Umbilical cord (tissue), 1 donor: ENCODE results near the gene KIAA1958. TPM values are rescaled to one million over a fixed set of nuclear protein-coding genes. Genes with fewer than 3 reads are reported as not detected.

Experiments
- total RNA-seq: library from RNA; depleted of rRNA; stranded (reverse); fragments of >200 nt; gene quantifications from one replicate; pipeline ENCODE4 v1.2.3, GENCODE V29; 2014; ENCODE audit warnings: low replicate concordance; ENCODE audit not compliant: insufficient read depth

Gene KIAA1958
- total RNA-seq, 1 donor from 2014 or later = 2.6 TPM

Other genes with a start within 250 kb of the KIAA1958 start
- gene PTBP3, start 153.2 kb upstream of the KIAA1958 start, total RNA-seq = 47.2 TPM
- gene HSDL2, start 106.7 kb upstream of the KIAA1958 start, total RNA-seq = 18.3 TPM
- gene INIP, start 231.3 kb downstream of the KIAA1958 start, total RNA-seq = 17.6 TPM